ENCODE measurements around the gene SNRPF.
"Not testable (repeated sequence)": the region's sequence is repeated elsewhere in the genome, so short reads cannot be mapped to it uniquely, and the experiment has no call there.

The SNRPF gene

GRCh38 chr12:95858451-95859343 lies at the start of gene SNRPF:
SNRPF (plus strand) TSS chr12:95858952; CDS start chr12:95859074, 122 bp downstream.
- DNase-seq (ENCODE audit: low read depth): peak; percentile 97

DNA sequence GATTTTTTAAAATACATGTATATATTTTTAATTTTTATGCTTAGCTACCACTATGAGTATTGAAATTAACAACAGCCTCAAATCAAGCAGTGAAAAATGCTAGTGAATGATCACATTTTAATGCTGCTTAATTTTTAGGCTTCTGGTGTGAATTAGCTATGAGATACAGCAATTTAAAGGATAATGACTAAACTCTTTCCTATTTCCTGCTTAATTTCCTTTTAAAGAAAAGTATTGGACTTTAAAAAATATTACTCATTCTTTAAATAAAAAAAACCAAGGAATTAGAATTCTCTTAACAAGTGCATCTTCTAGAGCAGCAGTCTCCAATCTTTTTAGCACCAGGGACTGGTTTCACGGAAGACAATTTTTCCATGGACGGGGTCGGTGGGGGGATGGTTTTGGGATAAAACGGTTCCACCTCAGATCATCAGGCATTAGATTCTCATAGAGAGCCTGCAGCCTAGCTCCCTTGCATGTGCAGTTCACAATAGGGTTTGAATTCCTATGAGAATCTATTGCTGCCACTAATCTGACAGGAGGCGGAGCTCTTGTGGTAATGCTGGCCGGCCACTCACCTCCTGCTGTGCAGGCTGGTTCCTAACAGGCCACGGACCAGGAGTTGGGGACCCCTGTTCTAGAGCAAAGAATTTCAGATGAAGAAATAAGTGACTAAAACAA lies 49.6 kb upstream of the SNRPF start:
- DNase-seq (ENCODE audit: low read depth): peak; percentile 49

DNA sequence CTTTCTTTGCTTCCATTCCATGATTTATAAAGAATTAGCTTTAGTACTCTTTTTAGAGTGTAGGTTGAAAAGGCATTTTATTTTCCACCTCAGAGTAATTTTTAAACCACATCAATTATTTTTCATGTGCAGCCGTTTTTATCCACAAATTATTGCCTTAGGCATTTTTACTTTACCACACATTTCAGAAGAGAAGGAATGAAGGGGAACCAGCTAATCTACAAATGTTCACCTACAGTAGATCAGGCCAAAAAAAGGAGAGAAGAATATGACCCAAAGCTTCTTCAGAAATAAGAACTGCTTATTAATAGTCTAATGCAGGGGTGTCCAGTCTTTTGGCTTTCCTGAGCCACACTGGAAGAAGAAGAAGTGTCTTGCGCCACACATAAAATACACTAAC lies 48.3 kb upstream of the SNRPF start:
- DNase-seq (ENCODE audit: low read depth): no peak

GRCh38 chr12:95812155-95812554 lies 46.6 kb upstream of the SNRPF start:
- not testable (repeated sequence) for DNase-seq (ENCODE audit: low read depth)

DNA sequence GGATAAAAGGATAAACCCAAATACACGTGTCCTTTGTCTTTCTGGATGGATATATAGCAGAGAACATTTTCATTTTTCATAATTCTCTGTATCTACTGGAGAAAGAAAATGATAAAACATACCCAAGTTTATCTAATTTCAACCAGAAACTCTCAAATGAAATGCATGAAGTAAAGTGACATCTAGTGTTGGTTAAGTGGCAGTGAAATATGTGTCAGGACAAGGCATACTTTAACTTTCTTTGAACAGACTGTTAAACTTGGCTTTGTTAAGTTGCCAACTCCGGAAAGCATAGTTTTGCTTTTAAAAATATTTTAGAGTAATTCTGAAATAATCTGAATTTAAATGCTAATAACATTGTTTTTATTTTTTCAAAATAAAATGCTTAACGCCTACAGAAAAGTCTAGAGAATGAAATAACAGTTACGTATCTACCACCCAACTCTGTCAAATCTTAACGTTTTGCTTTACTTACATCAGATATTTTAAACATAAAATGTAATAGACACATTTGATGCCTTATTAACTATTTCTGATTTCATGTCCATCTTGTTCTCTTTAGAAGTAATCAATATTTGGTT lies 43.0 kb upstream of the SNRPF start:
- peak; percentile 64 for DNase-seq (ENCODE audit: low read depth)

GRCh38 chr12:95820096-95820703 lies 38.6 kb upstream of the SNRPF start:
- DNase-seq (ENCODE audit: low read depth): peak; percentile 67

DNA sequence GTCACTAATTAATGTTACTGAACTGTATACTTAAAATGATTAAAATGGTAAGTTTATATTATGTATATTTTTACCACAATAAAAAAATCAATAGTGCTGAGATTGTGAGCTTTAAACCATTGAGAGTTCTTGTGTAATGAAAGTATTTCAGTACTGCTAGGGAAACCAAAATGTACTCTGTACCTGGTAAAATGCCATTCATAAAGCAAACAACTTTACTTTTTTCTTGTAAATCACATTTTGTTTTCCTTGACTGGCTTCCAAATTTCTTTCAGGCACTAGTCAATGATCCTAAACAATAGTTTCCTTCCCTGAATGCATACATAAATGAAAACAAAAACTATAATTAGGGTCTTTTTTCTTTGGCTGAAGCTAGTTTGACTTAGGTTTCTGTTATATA lies 29.4 kb upstream of the SNRPF start:
- no peak for DNase-seq (ENCODE audit: low read depth)

DNA sequence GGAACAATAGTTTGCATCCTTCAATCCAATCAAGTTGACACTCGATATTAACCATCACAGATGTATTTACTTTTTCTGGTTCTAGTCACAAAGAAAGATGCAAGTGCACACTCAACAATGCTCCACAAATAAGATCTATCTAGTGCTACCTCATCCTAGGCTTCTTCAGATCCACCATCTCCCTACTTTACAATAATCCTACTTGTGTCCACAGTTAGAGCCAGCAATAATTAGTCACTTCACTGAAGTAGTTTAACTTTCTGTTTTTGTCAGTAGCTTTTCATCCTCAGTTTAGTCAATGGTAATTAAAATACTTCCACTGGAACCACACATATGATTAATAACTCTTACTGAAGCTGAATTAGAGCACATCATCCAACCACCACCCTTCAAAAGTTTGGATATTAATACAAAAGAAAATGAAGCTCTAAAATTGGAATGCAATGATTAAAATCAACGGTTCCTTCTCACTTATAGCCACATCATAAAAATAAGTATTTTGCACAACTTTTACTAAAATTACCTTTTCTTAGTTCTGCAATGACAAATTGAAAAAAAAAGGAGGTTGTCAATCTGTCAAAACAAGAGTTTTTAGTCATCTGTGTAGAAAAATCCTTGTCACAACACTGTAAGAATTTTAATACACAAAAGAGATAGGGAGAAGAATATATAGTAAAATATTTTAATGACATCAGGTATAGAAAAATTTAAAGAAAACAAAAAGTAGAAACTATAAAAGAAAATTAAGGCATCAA lies 28.2 kb upstream of the SNRPF start:
- no peak for DNase-seq (ENCODE audit: low read depth)

GRCh38 chr12:95834572-95834971 lies 24.2 kb upstream of the SNRPF start:
- DNase-seq (ENCODE audit: low read depth): no peak

DNA sequence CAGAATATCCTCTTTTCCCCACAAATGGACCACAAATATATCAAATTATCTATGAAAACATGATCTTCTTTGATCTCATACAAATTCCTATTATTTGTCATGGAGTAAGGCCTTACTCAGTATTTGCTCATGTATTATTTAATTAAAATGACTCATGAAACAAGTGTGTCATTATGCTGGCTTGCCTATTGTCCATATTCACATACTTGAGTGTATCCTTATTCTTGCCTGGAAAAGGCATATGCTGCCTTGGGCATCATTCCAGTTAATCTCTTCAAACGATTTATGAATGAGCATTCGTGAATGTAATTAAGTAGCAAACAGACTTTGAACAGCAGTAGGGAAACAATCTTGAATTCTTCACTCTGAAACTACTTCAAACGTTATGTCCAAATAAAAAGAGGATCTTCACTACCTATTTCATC lies 22.6 kb upstream of the SNRPF start:
- peak; percentile 67 for DNase-seq (ENCODE audit: low read depth)

- peak; percentile 45 for DNase-seq (ENCODE audit: low read depth)
Observed at GRCh38 chr12:95836630-95837239, 22.0 kb upstream of the SNRPF start.

DNA sequence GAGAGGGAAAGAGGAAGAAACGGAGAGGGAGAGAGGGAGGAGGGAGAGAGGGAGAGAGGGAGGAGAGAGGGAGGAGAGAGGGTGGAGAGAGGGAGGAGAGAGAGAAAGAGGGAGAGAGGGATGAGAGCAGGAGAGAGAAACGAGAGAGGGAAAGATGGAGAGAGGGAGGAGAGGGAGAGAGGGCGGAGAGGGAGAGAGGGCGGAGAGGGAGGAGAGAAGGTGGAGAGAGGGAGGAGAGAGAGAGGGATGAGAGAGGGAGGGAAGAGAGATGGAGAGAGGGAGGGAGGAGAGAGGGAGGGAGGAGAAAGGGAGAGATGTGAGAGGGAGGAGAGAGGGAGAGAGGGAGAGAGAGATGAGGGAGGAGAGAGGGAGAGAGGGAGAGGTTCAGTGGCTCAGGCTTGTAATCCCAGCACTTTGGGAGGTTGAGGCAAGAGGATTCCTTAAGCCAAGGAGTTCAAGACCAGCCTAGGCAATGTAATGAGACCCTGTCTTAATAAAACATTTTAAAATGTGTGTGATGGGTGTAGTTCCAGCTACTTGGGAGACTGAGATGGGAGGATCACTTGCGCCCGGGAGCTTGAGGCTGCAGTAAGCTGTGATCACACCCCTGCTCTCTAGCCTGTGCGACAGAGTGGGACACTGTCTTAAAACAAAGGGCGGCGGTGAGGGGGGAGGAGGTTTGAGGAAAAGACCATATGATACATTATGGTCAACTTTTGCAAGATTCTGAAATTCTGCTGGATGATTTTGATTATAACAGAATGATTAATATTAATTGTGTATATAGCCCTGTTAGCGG lies 21.3 kb upstream of the SNRPF start:
- DNase-seq (ENCODE audit: low read depth): no peak

- peak; percentile 84 for DNase-seq (ENCODE audit: low read depth)
Observed at GRCh38 chr12:95838125-95838524, 20.6 kb upstream of the SNRPF start.

- DNase-seq (ENCODE audit: low read depth): not testable (repeated sequence)
Observed at GRCh38 chr12:95842426-95842825, 16.3 kb upstream of the SNRPF start.

- DNase-seq (ENCODE audit: low read depth): peak; percentile 56
Observed at GRCh38 chr12:95848575-95849388, 10.0 kb upstream of the SNRPF start.

DNA sequence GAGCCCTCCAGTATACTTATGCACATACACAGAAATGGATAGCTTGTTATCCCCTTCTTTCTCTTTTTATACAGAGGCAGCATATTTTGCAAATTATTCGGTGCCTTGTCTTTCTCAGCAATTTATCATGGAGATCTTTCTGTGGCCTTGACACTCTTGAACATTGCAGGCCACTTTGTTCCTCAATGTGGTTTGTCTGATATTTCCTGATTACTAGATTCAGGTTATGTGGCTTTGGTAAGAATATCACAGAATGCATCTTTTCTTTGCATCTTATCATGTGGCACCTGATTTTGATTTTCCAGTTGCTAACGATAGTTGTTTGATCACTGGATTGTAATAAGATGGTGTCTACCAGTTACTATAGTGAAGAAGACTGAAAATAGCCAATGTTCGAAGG lies 7.1 kb upstream of the SNRPF start:
- no peak for DNase-seq (ENCODE audit: low read depth)

DNA sequence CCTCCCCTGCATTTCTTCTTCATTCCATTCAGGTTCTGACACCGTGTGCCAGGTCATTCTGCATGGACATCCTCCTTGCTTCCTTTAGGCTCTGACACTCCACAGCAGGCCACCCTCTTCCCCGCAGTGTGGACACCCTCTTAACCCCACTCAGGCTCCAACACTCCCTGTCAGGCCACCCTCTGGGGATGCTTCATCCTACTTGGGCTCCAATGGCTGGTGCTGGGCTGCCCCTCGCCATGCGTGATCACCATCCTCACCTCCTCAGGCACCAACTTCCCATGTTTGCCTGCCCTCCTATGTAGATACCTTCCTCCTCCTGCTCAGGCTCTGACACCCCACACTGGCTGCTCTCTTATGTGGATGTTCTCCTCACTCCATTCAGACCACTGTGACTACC lies 6.6 kb upstream of the SNRPF start:
- DNase-seq (ENCODE audit: low read depth): no peak

DNA sequence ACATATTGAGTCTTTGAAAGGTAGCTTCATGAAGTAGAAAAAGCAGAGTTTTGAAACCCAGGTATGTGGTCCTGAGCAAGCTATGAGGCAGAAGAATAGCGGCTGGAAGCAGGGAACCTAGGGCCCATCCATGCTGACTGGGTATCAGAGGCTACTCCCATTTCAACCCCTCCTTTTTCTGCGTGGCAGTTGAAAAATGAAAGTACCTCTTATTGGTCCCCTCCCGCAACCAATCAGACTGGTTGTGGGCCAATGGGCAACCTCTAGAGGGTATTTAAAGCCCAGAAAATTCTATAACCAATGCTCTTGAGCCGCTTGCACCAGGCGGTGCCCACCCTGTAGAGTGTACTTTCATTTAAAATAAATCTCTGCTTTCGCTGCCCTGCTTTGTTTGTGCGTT lies 1.6 kb upstream of the SNRPF start:
- DNase-seq (ENCODE audit: low read depth): no peak

DNA sequence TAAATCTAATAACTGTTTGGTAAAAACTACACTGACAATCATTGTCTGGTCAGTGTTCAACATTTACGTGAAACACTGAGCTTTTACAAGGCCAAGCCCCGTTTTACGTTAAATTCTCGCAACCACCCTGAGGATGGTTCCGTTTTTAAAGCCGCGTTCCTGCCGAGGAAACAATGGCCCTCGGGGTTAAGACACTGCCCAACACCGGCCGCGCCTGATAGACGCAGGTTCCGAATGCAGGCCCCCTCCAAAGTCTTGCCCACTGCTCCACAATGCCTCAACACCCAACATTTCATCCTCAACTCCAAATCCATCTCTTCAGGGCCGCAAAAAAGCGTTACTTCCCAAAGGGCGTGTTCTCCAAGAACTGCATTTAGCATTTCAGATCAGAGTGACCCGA lies 953 bp upstream of the SNRPF start:
- no peak for DNase-seq (ENCODE audit: low read depth)

All from EH (cell line).